Heart left ventricle (tissue), 13 donors: ENCODE results near the gene TACR3.

Source experiments
- POLR2A ChIP-seq, 2 donors: fragments of 450-650 bp; IDR thresholded peaks; one replicate each; pipeline ENCODE4 v1.6.1; 2017; ENCODE audit warnings: antibody characterized with exemption in 2 of 2, mild to moderate bottlenecking in 2 of 2, moderate library complexity in 2 of 2
- TF ChIP-seq, protein P1 (sequence below), 12 donors: fragments of 200-600 bp; sonication (generic) in 4 of 12; IDR thresholded peaks; one replicate each; pipeline versions ENCODE4 v1.5.0 to v1.8.0; 2018 to 2022; ENCODE audit warnings: antibody characterized with exemption in 12 of 12, mild to moderate bottlenecking in 5 of 12
- donor health status: ischemic (EF 13 %, LVEDD 7.1; RV severe dilation, severe dysfunction).
- donor health status: DM: no; HTN: yes; CAD: no.
- donor health status: DM: no; HTN: no; CAD: no.
- donor health status: ischemic (EF 25% LVEDD 6.9; RV normal size, moderate dysfunction).
- donor health status: ischemic (EF 25% LVEDD 5.7; RV mildly dilated, moderate dysfunction).
- donor health status: ischemic (EF 35%, LVEDD 5.7; RV mildly dilated, moderate dysfunction).
- donor health status: nonischemic (EF 11% LVEDD 7.7; RV severe dilation, severe dysfunction).
- donor health status: DM: yes; HTN: yes; CAD: no.
- donor health status: PGD.
- donor health status: ischemic (EF 29% LVEDD 5.4; RV normal size, mild dysfunction).
- donor health status: nonischemic (EF 23%, LVEDD 6.1; RV moderate dilation, normal function).

DNA sequence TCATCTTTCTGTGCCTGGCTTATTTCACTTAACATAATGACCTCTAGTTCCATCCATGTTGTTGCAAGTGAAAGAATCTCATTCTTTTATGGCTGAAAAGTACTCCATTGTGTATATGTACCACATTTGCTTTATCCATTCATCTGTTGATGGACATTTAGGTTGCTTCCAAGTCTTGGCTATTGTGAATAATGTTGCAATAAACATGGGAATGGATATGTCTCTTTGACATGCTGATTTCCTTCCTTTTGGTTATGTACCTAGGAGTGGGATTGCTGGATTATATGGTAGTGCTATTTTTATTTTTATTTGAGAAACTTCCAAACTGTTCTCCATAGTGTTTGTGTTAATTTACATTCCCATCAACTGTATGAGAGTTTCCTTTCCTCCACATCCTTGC is 71.2 kb downstream of the TACR3 start:
- no peak for TF ChIP-seq POLR2A (IDR thresholded peaks at IDR 0.05)
- TF ChIP-seq, protein P1, sequence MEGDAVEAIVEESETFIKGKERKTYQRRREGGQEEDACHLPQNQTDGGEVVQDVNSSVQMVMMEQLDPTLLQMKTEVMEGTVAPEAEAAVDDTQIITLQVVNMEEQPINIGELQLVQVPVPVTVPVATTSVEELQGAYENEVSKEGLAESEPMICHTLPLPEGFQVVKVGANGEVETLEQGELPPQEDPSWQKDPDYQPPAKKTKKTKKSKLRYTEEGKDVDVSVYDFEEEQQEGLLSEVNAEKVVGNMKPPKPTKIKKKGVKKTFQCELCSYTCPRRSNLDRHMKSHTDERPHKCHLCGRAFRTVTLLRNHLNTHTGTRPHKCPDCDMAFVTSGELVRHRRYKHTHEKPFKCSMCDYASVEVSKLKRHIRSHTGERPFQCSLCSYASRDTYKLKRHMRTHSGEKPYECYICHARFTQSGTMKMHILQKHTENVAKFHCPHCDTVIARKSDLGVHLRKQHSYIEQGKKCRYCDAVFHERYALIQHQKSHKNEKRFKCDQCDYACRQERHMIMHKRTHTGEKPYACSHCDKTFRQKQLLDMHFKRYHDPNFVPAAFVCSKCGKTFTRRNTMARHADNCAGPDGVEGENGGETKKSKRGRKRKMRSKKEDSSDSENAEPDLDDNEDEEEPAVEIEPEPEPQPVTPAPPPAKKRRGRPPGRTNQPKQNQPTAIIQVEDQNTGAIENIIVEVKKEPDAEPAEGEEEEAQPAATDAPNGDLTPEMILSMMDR (IDR thresholded peaks at IDR 0.05): no peak
